CD4-positive, alpha-beta T cell treated with Interleukin-21 for 1 hour (primary cell): ENCODE results near the gene G3BP1.
A peak's percentile ranks its signal among the peaks of the same experiment; 100 is the strongest.
"Not testable (repeated sequence)": the region's sequence is repeated elsewhere in the genome, so short reads cannot be mapped to it uniquely, and the experiment has no call there.

Source experiments
- DNase-seq: peaks from one replicate; pipeline ENCODE4 v3.0.0-alpha.2; 2020

Gene G3BP1

GRCh38 chr5:151800532-151800931, 28.8 kb downstream of the G3BP1 start:
- no peak for DNase-seq

GRCh38 chr5:151805414-151806223, 33.9 kb downstream of the G3BP1 start:
- no peak for DNase-seq

GRCh38 chr5:151808451-151809169, 36.9 kb downstream of the G3BP1 start:
- DNase-seq, result no peak

- DNase-seq, result no peak
Observed at GRCh38 chr5:151810449-151810848, 38.7 kb downstream of the G3BP1 start.

GRCh38 chr5:151810897-151811296, 39.1 kb downstream of the G3BP1 start:
- DNase-seq, result no peak

- DNase-seq, result no peak
Observed at GRCh38 chr5:151811593-151812321, 40.0 kb downstream of the G3BP1 start.

- DNase-seq, result no peak
Observed at GRCh38 chr5:151812757-151813309, 41.1 kb downstream of the G3BP1 start.

GRCh38 chr5:151815051-151815450, 43.3 kb downstream of the G3BP1 start:
- no peak for DNase-seq

GRCh38 chr5:151819830-151820229, 48.1 kb downstream of the G3BP1 start:
- DNase-seq, result no peak

GRCh38 chr5:151820271-151820670, 48.5 kb downstream of the G3BP1 start:
- DNase-seq, result no peak

- no peak for DNase-seq
Observed at GRCh38 chr5:151820903-151821302, 49.1 kb downstream of the G3BP1 start.

GRCh38 chr5:151822141-151822540, 50.4 kb downstream of the G3BP1 start:
- DNase-seq, result no peak

GRCh38 chr5:151825445-151825844, 53.7 kb downstream of the G3BP1 start:
- peak; percentile 57 for DNase-seq

- DNase-seq, result no peak
Observed at GRCh38 chr5:151829370-151829769, 57.6 kb downstream of the G3BP1 start.

- not testable (repeated sequence) for DNase-seq
Observed at GRCh38 chr5:151832843-151833242, 61.1 kb downstream of the G3BP1 start.

- DNase-seq, result no peak
Observed at GRCh38 chr5:151846765-151847164, 75.0 kb downstream of the G3BP1 start.

- DNase-seq, result no peak
Observed at GRCh38 chr5:151847871-151848270, 76.1 kb downstream of the G3BP1 start.

- DNase-seq, result no peak
Observed at GRCh38 chr5:151855701-151856100, 83.9 kb downstream of the G3BP1 start.

GRCh38 chr5:151856861-151857260, 85.1 kb downstream of the G3BP1 start:
- DNase-seq, result no peak

GRCh38 chr5:151860867-151861266, 89.1 kb downstream of the G3BP1 start:
- DNase-seq, result not testable (repeated sequence)
